CD4-positive, alpha-beta T cell treated with Interleukin-21 for 1 hour (primary cell): ENCODE measurements around the gene SMIM8.
"Not testable (repeated sequence)": the region's sequence is repeated elsewhere in the genome, so short reads cannot be mapped to it uniquely, and the experiment has no call there.

Experiments
- DNase-seq: peaks from one replicate; pipeline ENCODE4 v3.0.0-alpha.2; 2020

SMIM8 gene

GRCh38 chr6:87322304-87323212 is at the start of gene SMIM8:
Gene SMIM8, plus strand, starts transcription at chr6:87322588. Its CDS starts 14,444 bp downstream, at chr6:87337032.
- DNase-seq = peak; percentile 85

- no peak for DNase-seq
Measured at GRCh38 chr6:87274660-87275274, 47.6 kb upstream of the SMIM8 start.

DNA sequence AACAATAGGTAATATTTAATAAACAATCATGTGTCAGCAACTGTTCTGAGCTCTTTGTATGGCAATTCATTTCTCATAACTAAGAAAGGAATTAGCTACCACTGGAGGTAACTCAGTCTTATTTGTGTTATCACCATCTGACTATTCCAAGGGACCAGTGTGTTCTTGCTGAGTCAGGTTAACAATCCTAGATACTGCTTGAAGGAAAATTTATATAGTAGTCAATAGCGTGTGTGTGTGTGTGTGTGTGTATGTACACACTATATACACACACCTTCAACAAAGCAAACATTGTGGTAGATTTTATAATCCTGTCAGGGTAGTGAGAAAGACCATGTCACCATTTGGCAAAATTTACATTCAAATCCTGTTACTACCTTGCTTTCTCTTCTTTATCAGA is 45.8 kb upstream of the SMIM8 start:
- no peak for DNase-seq

- peak; percentile 9 for DNase-seq
Measured at GRCh38 chr6:87277123-87277522, 45.3 kb upstream of the SMIM8 start.

DNA sequence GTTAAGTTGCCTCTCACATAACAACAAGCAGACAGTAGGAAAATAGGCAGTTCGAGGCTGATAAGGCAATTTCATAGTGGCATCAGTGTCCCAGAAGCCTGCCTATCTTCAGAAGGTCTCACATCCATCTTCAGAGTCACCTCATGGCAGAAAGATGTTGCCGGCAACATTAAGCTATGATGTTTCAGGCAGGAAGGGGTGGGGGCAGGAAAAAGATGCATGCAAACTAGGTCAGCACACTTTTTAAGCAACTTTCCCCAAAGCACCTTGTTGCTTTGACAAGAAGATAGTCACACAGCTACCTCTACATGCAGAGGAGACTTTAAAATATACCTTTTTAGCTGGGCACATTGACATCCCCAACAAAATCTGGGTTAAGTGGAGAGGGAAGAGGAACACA is 43.2 kb upstream of the SMIM8 start:
- peak; percentile 2 for DNase-seq

GRCh38 chr6:87281426-87281825 is 41.0 kb upstream of the SMIM8 start:
- no peak for DNase-seq

DNA sequence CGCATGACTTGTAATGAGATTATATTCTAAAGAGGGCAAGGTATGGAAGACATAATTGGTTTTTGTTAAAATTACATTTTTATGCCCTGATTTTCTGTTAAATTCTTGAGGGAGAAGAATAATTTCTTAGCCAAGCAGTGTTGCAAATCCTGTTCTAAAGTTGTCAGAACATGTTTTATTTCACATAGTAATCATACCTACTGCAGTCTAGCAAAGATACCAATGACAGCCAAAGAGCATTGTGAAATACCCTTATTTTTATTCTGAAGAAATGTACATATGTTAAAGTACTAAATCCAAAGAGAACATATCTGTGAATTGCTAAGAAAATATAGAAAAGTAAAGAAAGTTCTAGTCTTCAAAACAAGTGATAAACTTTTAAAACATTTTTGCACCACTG is 39.6 kb upstream of the SMIM8 start:
- no peak for DNase-seq

DNA sequence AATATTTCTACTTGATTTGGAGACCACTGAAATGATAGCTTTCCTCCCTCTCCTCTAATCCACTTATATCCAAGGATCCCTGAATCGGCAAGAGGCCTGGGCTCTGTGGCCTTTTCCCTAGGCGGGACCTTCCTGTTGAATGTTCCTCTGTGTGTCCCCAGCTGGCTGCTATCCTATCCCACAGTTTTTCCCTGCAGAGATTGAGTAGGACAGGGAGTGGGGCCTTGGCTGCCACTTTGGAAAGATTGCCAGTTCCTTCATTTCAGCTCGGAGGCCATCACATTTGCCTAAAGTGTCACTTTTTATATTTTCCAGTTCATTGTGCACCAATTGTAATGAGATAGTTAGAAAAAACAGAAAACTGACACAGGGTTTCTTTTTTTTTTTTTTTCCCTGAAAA is 38.9 kb upstream of the SMIM8 start:
- DNase-seq = no peak

DNA sequence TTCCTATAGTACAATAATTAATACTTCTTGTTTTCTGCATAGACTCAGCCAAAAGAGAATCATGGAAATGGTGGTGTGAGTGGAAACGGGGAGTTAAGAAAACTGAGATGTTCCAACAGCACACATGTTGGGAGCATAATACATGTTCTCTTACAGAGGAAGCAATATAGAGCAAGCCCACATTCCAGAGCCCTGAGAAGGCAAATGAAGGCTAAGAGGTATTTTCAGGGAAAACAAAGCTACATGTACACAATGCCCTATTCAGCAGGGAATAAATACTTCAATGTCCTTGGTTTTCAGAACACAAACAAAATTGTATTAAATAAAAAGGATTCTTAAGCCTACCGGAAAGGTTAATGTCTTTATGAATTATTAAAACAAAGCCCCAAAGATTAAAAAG is 35.1 kb upstream of the SMIM8 start:
- no peak for DNase-seq

DNA sequence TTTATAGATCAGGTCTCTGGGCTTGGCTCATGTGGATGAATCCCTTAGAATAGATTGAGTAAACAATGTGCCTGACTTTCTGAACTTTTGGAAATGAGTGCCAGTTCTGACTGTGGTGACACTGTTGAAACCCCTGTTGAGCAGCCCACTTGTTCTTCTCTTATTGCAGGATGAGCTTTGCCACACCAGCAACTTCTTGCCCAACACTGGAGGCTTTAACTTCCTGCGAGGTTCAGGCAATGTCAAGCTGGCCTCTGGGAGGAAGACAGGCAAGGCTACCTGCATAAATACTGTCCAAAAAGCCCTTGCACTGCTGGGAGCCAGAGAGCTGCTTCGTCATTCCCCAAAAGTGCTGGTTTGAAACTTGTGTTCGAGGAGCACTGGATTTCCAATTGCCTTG is 32.8 kb upstream of the SMIM8 start:
- no peak for DNase-seq

- DNase-seq = no peak
Measured at GRCh38 chr6:87291883-87292282, 30.5 kb upstream of the SMIM8 start.

DNA sequence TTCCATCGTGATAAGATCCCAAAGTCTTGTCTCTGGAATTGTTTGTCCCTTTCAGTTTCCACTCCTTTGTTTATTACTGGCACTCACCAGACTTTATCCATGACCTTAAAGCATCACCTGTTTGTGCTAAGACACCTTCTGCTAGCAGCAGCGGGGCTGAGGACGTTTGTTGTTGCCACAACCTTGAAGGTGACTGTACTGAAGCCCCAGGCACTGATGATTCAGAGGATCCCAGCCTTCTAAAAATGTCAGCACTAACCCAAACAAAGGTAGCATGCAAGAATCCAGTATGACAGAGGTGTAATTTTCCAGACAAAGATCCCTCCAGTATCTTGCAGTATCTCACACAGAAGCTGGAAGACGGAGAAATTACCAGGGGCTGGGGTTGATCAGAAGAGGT is 28.9 kb upstream of the SMIM8 start:
- DNase-seq = no peak

GRCh38 chr6:87297119-87297518 is 25.3 kb upstream of the SMIM8 start:
- DNase-seq = no peak

GRCh38 chr6:87301277-87301676 is 21.1 kb upstream of the SMIM8 start:
- DNase-seq = not testable (repeated sequence)

DNA sequence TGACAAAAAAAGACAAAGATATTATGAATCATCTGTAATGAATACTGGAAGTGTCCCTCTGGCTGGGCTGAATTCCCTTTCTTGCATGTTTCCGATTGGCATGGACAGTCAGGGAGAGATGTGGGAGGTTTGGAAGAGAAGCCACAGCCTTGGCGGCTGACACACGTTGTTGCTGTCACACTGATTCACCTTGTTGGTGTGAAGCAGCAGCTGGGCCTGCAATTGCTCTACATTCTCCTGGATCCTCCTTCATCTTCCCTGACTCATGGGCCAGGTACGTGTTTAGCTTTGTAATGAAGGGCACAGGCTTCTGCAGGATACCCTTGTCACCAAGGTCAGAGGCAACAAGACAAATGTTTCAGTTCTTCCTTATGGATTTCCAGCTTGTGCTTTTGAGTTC is 13.4 kb upstream of the SMIM8 start:
- no peak for DNase-seq

DNA sequence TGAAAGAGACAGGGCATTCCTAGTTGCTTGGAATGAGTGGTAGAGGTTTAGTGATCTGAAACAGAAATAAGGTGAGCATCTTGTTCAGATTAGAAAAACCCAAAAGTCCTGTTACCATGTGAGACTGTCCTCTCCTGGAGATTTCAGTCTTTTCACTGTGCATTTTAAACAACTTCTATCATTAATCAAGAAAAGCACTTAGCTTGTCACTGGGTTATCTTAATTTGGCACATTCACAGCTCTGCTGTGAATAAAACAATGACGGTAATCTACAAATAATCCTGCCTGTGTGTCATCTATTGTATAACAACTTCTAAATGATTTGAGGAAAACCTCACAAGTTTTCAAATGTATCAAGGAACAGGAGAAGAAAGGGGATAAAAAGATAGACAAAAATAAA is 9.5 kb upstream of the SMIM8 start:
- DNase-seq = no peak

DNA sequence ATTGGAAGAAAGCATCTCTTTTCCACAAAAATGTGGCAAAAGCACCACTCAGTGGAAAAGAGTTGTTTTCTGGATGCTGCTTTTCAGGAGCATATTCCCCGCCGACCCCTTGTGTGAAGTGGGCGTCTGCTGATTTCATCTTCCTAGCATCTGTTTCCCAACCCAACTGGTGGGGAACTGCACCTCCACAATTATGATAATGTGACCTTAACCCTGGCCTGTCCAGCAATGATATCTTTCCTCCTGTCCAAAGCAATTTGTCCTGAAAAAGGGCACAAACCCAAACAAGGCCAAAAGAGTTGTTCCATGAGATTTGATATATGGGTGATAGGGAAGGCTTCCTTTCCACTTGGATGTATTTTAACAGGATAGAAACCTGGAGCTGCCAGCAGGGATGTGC is 7.3 kb upstream of the SMIM8 start:
- no peak for DNase-seq

GRCh38 chr6:87319271-87319987 is 3.0 kb upstream of the SMIM8 start:
- no peak for DNase-seq

- DNase-seq = not testable (repeated sequence)
Measured at GRCh38 chr6:87323880-87324279, 1.5 kb downstream of the SMIM8 start.

- DNase-seq = no peak
Measured at GRCh38 chr6:87330961-87331360, 8.6 kb downstream of the SMIM8 start.

DNA sequence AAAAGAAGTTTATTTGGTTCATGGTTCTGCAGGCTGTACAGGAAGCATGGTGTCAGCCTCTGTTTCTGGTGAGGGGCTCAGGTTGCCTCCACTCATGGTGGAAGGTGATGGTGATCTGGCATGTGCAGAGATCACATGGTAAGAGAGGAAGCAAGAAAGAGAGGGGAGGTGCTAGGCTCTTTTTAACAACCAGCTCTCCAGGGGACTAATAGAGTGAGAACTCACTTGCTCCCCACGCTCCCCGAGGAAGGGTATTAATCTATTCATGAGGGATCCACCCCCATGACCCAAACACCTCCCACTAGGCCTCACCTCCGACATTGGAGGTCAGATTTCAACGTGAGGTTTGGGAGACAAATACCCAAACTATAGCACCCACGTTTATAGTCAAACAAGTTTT is 10.6 kb downstream of the SMIM8 start:
- DNase-seq = no peak

DNA sequence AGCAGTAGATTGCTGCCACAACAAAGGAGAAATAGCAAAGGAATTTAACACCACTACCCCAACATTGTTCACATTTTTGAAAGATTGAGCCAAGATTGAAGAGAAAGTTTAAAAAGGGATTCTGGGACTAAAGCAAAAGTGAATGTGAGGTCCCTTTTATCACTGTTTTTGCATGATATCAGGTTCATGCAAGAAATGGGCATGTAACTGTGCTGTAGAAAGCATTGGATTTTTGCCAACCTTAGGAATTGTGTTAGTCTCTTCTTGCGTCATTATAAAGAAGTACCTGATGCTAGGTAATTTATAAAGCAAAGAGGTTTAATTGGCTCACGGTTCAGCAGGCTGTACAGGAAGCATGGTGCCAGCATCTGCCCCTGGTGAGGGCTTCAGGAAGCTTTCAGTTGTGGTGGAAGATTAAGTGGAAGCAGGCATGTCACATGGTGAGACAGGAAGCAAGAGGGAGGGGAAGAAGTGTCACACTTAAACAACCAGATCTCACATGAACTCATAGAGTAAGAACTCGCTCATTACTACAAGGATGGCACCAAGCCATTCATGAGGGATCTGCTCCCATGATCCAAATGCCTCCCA is 11.3 kb downstream of the SMIM8 start:
- DNase-seq = no peak

DNA sequence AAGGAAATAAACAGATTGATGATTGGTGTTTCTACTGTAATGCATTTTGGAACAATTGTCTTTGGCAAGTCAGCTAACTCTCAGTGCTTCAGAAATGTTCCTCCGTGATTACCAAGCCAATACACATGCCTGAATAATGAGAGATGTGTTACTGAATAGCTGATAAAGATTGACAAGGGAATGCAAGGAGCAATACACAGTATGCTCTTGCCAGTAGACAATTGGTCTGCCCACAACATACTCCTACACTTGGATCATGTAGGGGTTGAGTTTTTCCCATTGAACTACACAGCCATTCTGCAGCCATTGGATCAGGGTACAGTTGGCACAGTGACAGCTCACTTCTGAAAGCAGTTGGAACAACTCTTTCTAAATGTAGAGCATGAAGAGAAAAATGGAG is 12.3 kb downstream of the SMIM8 start:
- no peak for DNase-seq
